IMR-90 (cell line): ENCODE results near the gene METTL27. TPM values are rescaled to one million over a fixed set of nuclear protein-coding genes. Genes with fewer than 3 reads are reported as not detected.

Experiments used
- ELK1 ChIP-seq: fragments of 150-350 bp; IDR thresholded peaks from 2 replicates; pipeline ENCODE4 v1.6.1; 2016; ENCODE audit warnings: low read depth, mild to moderate bottlenecking, low read length, moderate library complexity, borderline replicate concordance
- POLR2A ChIP-seq: IDR thresholded peaks from 2 replicates; pipeline ENCODE4 v1.6.1; 2012; ENCODE audit warnings: mild to moderate bottlenecking, low read depth, low read length
- RAD21 ChIP-seq: IDR thresholded peaks from 2 replicates; pipeline ENCODE4 v1.6.1; 2012; ENCODE audit warnings: low read length, improper control_type of control experiment
- RFX5 ChIP-seq: IDR thresholded peaks from 2 replicates; pipeline ENCODE4 v1.8.0; 2012; ENCODE audit warnings: low read depth, mild to moderate bottlenecking, low read length, moderate library complexity
- SMC3 ChIP-seq: fragments of 150-350 bp; IDR thresholded peaks from 2 replicates; pipeline ENCODE4 v1.6.1; 2016; ENCODE audit warnings: low read depth, mild to moderate bottlenecking, antibody characterized with exemption, low read length, moderate library complexity
- polyA plus RNA-seq, 3 experiments: library from polyadenylated mRNA; depleted of rRNA; stranded (reverse); fragments of >200 nt; gene quantifications; 2 replicates each; pipeline ENCODE4 v1.2.3, GENCODE V29; 2012; ENCODE audit warnings: low replicate concordance in 1 of 3
- total RNA-seq: library from RNA; depleted of rRNA; stranded (reverse); fragments of >200 nt; gene quantifications from 2 replicates; pipeline ENCODE4 v1.2.3, GENCODE V29; 2012
- TF ChIP-seq, protein P1 (sequence below): fragments of 150-350 bp; IDR thresholded peaks from 2 replicates; pipeline ENCODE4 v1.6.1; 2017; ENCODE audit warnings: mild to moderate bottlenecking, antibody characterized with exemption, low read length, low read depth

METTL27 gene
- total and polyA plus RNA-seq, 2 of the 4 experiments (the other 2 are of a cell fraction), result 2.3 to 4.3 TPM

DNA sequence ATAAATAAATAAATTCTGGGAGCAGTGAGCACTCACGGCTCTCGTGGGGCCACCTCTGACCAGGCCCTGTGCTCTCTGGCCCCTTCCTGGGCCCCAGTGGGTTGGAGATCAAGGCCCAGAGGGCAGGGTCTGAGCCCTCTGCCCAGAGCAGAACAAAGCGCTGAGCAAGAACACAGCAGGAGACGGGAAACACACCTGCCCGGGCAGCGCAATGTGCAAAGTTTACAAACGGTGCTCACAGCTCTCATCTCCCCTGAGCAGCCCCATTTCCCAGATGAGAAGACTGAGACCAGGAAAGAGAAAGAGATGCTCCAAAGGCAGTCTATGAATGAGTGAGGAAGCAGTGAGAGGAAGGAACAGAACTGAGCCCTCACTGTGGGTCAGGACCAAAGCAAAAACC is 3.0 kb downstream of the METTL27 start (continued):
- TF ChIP-seq ELK1, result no peak
- no peak for TF ChIP-seq RAD21
- TF ChIP-seq SMC3, result no peak
- TF ChIP-seq, protein P1, sequence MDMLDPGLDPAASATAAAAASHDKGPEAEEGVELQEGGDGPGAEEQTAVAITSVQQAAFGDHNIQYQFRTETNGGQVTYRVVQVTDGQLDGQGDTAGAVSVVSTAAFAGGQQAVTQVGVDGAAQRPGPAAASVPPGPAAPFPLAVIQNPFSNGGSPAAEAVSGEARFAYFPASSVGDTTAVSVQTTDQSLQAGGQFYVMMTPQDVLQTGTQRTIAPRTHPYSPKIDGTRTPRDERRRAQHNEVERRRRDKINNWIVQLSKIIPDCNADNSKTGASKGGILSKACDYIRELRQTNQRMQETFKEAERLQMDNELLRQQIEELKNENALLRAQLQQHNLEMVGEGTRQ, result no peak
- TF ChIP-seq RFX5, result no peak
- TF ChIP-seq POLR2A, result no peak
